Stomach (tissue), 9 donors: ENCODE results near the gene SGF29. TPM values are rescaled to one million over a fixed set of nuclear protein-coding genes. Genes with fewer than 3 reads are reported as not detected.
A peak's percentile ranks its signal among the peaks of the same experiment; 100 is the strongest.
"Not testable (repeated sequence)": the region's sequence is repeated elsewhere in the genome, so short reads cannot be mapped to it uniquely, and the experiment has no call there.

Experiments used
- DNase-seq, 2 donors: peaks; one replicate each; pipeline versions ENCODE4 v3.0.0 to v3.0.0-alpha.2; 2013 to 2019
- H3K27ac ChIP-seq, 5 donors: fragments of 200-600 bp in 4 of 5; sonication (generic) in 4 of 5; one replicate each; pipeline ENCODE4 v1.5.1; 2013 to 2019; ENCODE audit warnings: mild to moderate bottlenecking in 1 of 5, moderate library complexity in 1 of 5
- H3K27me3 ChIP-seq, 3 donors: fragments of 200-600 bp; sonication (generic); one replicate each; pipeline ENCODE4 v1.5.1; 2017 to 2019; ENCODE audit warnings: mixed run types in 1 of 3
- H3K36me3 ChIP-seq, 4 donors: fragments of 200-600 bp; sonication (generic); 1 replicate in 3 of 4; 2 replicates in 1 of 4; pipeline ENCODE4 v1.5.1; 2016 to 2019
- H3K4me1 ChIP-seq, 4 donors: fragments of 200-600 bp; sonication (generic); one replicate each; pipeline ENCODE4 v1.5.1; 2016 to 2019
- H3K4me3 ChIP-seq, 4 donors: fragments of 200-600 bp; sonication (generic) in 3 of 4; one replicate each; pipeline ENCODE4 v1.5.1; 2016 to 2019; ENCODE audit warnings: mild to moderate bottlenecking in 1 of 4
- H3K9me3 ChIP-seq, 4 donors: fragments of 200-600 bp; sonication (generic); one replicate each; pipeline ENCODE4 v1.5.1; 2016 to 2019
- EP300 ChIP-seq: sonication (generic); formaldehyde crosslinking; IDR thresholded peaks from one replicate; pipeline ENCODE4 v1.6.1; 2017; ENCODE audit warnings: antibody characterized with exemption
- POLR2A ChIP-seq, 4 donors: fragments of 450-650 bp; IDR thresholded peaks; one replicate each; pipeline ENCODE4 v1.6.1; 2016; ENCODE audit warnings: antibody characterized with exemption in 4 of 4, control low read depth in 2 of 4, mild to moderate bottlenecking in 1 of 4, moderate library complexity in 1 of 4
- POLR2AphosphoS5 ChIP-seq, 3 donors: sonication (generic); formaldehyde crosslinking; IDR thresholded peaks; one replicate each; pipeline ENCODE4 v1.6.1; 2016; ENCODE audit warnings: antibody characterized with exemption in 3 of 3
- WGBS, 5 donors: extraction: QIAGEN DNeasy Blood & Tissue Kit in 3 of 5; methylation state at CpG; one replicate each; pipeline versions ENCODE4 v1.1.5 to v1.1.7; 2013 to 2018; 5-methylcytosine and 5-hydroxymethylcytosine counted together
- intact Hi-C: fragments of 100-400 bp; cut with DNase I; formaldehyde crosslinking; loops from one replicate; pipeline ENCODE4 v1.15.1; 2023; ENCODE audit warnings: low total_unique reads
- polyA plus RNA-seq, 3 donors: library from polyadenylated mRNA; stranded (reverse); fragments of 200-250 nt; gene quantifications; one replicate each; pipeline ENCODE4 v1.2.3, GENCODE V29; 2013
- total RNA-seq, 5 donors: library from RNA; depleted of rRNA; stranded (reverse); fragments of >200 nt; gene quantifications; one replicate each; pipeline versions ENCODE4 v1.1.0 to v1.2.3, GENCODE V29; 2014 to 2016
- TF ChIP-seq, protein P1 (sequence below), 7 experiments: fragments of 450-650 bp in 4 of 7; fragments of 200-600 bp in 3 of 7; sonication (generic) in 3 of 7; IDR thresholded peaks; one replicate each; pipeline ENCODE4 v1.5.1; 2016 to 2019; ENCODE audit warnings: antibody characterized with exemption in 7 of 7, control low read depth in 2 of 7, mild to moderate bottlenecking in 1 of 7
- donor health status: healthy with polysubstance abuse.
- donor health status: Bipolar disorder and iron deficiency.
- donor health status: healthy.

Gene SGF29
- total and polyA plus RNA-seq, 8 donors: 4.3 to 115 (median 33.0) TPM

DNA sequence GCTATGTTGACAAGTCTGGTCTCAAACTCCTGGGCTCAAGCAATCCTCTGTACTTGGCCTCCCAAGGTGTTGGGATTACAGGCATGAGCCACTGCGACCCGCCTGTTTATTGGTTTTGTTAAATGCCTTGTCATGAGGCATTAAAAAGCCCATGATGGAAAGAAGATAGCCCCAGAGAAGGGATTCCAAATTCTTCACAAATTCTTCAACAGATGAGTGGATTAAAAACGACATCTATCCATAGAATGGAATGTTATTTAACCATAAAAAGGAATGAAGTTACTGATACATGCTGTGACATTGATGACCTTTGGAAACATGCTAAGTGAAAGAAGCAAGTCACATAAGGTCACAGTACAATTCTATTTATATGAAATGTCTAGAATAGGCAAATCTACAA lies 4.7 kb downstream of the SGF29 start:
- no peaks in the 10 kb centered on the region for H3K9me3 ChIP-seq
- H3K4me3 ChIP-seq: no peak overlapping the region
- whole genome bisulfite sequencing, 5 donors: 70 to 93% (median 89%) methylated on average over 3 of the region's 3 CpGs
- TF ChIP-seq EP300 (no peak), POLR2AphosphoS5 (IDR thresholded peaks at IDR 0.05) (no peak), POLR2A (IDR thresholded peaks at IDR 0.05) (no peak)
- TF ChIP-seq, protein P1, sequence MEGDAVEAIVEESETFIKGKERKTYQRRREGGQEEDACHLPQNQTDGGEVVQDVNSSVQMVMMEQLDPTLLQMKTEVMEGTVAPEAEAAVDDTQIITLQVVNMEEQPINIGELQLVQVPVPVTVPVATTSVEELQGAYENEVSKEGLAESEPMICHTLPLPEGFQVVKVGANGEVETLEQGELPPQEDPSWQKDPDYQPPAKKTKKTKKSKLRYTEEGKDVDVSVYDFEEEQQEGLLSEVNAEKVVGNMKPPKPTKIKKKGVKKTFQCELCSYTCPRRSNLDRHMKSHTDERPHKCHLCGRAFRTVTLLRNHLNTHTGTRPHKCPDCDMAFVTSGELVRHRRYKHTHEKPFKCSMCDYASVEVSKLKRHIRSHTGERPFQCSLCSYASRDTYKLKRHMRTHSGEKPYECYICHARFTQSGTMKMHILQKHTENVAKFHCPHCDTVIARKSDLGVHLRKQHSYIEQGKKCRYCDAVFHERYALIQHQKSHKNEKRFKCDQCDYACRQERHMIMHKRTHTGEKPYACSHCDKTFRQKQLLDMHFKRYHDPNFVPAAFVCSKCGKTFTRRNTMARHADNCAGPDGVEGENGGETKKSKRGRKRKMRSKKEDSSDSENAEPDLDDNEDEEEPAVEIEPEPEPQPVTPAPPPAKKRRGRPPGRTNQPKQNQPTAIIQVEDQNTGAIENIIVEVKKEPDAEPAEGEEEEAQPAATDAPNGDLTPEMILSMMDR (IDR thresholded peaks at IDR 0.05): no peak
- no peak overlapping the region for H3K27ac ChIP-seq
- H3K36me3 ChIP-seq: peaks cover 3 to 36% (median 32%) of the 10 kb centered on the region in 4 donors
- H3K4me1 ChIP-seq: peaks cover 20 to 49% (median 35%) of the 10 kb centered on the region in 4 donors
- no peak for DNase-seq
- H3K27me3 ChIP-seq: no peaks in the 10 kb centered on the region
- intact Hi-C loops: no loop called here

DNA sequence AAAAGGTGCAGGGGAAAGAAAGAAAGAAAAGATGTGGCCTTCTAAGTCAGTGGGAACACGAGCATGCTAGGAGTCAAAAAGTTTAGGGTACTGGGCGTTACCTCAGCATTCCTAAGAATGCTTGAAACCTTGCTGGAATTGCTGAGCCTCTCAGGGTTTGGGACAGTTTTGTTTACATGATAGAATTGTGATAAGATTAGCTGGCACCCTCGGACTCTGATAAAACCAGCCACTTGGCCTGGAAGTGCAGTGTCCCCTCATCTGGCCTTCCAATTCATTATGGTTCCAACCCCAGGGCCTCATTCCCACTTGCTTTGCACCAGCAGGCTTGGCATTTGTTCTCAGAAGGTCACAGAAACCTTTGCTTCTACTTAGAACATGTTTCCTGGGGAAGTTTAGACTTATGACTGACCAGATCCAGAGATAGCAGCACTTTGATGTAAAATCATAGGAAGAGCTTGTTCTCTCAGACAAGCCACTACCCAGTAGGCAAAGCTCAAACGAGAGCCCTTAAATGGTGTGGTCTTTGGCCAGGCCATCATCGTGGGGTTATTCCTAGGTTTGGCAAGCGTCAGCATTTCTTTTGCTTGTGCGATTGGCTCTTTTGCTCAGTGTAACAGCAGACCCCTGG lies 8.0 kb downstream of the SGF29 start:
- Histone ChIP-seq H3K4me1 (peaks cover 3 to 27% (median 15%) of the 10 kb centered on the region in 4 donors), H3K27me3 (no peaks in the 10 kb centered on the region), H3K4me3 (no peak overlapping the region), H3K36me3 (peaks cover 3 to 46% (median 35%) of the 10 kb centered on the region in 4 donors), H3K9me3 (no peaks in the 10 kb centered on the region), H3K27ac (peak overlapping the region in 2 of 5 donors; percentile 9 to 16)
- no peak for TF ChIP-seq EP300
- no peak for TF ChIP-seq POLR2A (IDR thresholded peaks at IDR 0.05)
- TF ChIP-seq, protein P1 (IDR thresholded peaks at IDR 0.05): no peak
- TF ChIP-seq POLR2AphosphoS5 (IDR thresholded peaks at IDR 0.05): no peak
- intact Hi-C loops: no loop called here
- WGBS, 5 donors: 54 to 71% (median 56%) methylated on average over 7 of the region's 7 CpGs
- DNase-seq: no peak

DNA sequence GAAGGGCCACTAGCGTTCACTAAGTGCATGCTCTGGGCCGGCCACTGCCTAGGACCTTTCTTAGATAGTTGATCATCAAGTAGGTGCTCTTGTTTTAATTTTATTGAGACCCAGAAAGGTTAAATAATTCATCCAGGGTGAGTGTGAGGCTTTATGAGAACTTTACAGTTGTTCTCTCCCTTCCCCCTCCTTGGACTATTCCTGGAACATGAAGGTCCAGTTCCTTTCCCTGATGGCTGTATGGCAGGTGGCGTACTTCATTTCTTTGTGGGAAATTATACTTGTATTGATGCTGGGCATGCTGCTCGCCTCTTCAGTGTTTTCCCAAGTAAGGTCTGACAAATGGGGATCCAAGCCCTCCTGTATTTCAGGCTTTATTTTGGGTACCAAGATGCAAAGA lies 8.5 kb downstream of the SGF29 start:
- Histone ChIP-seq H3K4me1 (peaks cover 0 to 22% (median 12%) of the 10 kb centered on the region in 4 donors), H3K27ac (peak overlapping the region in 1 of 5 donors; percentile 16), H3K36me3 (peaks cover 3 to 43% (median 30%) of the 10 kb centered on the region in 4 donors), H3K4me3 (no peak overlapping the region), H3K27me3 (no peaks in the 10 kb centered on the region), H3K9me3 (peaks cover 0 to 2% (median 0%) of the 10 kb centered on the region in 4 donors)
- intact Hi-C loops: no loop called here
- DNase-seq: no peak
- TF ChIP-seq POLR2A (IDR thresholded peaks at IDR 0.05) (no peak), EP300 (no peak), POLR2AphosphoS5 (IDR thresholded peaks at IDR 0.05) (no peak)
- TF ChIP-seq, protein P1 (IDR thresholded peaks at IDR 0.05): no peak
- 89 to 97% (median 94%) methylated on average over 4 of the region's 4 CpGs for WGBS, 5 donors

DNA sequence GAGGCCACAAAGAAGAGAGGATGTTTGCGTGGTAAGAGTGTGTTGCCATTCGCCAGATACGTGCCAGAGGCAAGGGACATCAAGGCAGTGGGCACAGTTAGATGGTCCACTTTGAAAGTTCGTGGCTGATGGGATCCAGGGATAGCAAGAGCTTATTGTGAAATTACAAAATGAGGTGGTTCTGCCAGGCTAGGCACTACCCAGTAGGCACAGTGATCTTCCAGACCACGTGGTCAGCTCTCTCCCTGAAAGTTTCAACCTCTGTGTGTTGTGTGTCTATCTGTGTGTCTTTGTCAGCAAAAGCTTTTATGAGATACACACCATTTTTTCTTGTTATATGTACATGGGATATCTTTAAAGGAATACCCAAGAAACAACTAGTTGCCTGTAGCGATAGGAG lies 9.5 kb downstream of the SGF29 start:
- Histone ChIP-seq H3K9me3 (peaks cover 0 to 6% (median 0%) of the 10 kb centered on the region in 4 donors), H3K27me3 (no peaks in the 10 kb centered on the region), H3K36me3 (peaks cover 3 to 34% (median 22%) of the 10 kb centered on the region in 4 donors), H3K4me1 (peaks cover 0 to 16% (median 10%) of the 10 kb centered on the region in 4 donors), H3K27ac (no peak overlapping the region), H3K4me3 (no peak overlapping the region)
- TF ChIP-seq POLR2A (IDR thresholded peaks at IDR 0.05) (no peak), EP300 (no peak), POLR2AphosphoS5 (IDR thresholded peaks at IDR 0.05) (no peak)
- TF ChIP-seq, protein P1 (IDR thresholded peaks at IDR 0.05): no peak
- no peak for DNase-seq
- intact Hi-C loops: no loop called here
- 88 to 96% (median 89%) methylated on average over 6 of the region's 6 CpGs for WGBS, 5 donors

DNA sequence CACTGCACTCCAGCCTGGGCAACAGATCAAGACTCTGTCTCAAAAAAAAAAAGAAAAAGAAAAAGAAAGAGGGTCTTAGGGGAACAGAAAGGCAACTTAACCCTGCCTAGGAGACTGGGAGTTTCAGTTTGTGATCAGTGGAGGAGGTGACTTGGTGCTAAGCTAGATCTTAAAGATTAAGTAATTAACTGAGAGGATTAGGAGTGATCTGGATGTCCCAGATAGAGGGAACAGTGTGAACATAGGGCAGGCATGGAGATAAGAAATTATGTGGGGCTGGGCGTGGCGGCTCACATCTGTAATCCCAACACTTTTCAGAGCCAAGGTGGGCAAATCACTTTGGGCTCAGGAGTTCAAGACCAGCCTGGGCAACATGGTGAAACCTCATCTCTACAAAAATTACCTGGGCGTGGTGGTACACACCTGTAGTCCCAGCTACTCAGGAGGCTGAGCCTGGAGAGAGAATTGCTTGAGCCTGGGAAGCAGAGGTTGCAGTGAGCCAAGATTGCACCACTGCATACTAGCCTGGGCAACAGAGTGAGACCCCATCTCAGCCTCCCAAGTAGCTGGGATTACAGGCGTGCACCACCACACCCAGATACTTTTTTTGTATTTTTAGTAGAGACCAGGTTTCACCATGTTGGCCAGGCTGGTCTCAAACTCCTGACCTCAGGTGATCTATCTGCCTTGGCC lies 12.7 kb downstream of the SGF29 start:
- H3K9me3 ChIP-seq, intact Hi-C loops, H3K4me3 ChIP-seq, H3K27me3 ChIP-seq, H3K27ac ChIP-seq, DNase-seq: not testable (repeated sequence)
- Histone ChIP-seq H3K36me3 (peaks cover 0 to 17% (median 6%) of the 10 kb centered on the region in 4 donors), H3K4me1 (peaks cover 0 to 12% (median 7%) of the 10 kb centered on the region in 4 donors)
- WGBS, 5 donors: 92 to 100% (median 98%) methylated on average over 4 of the region's 4 CpGs
